ENCODE measurements around the gene RAB4A. TPM values are rescaled to one million over a fixed set of nuclear protein-coding genes. Genes with fewer than 3 reads are reported as not detected.

Gene RAB4A
- 27.8 and 35.8 TPM in 2 replicates for total RNA-seq

DNA sequence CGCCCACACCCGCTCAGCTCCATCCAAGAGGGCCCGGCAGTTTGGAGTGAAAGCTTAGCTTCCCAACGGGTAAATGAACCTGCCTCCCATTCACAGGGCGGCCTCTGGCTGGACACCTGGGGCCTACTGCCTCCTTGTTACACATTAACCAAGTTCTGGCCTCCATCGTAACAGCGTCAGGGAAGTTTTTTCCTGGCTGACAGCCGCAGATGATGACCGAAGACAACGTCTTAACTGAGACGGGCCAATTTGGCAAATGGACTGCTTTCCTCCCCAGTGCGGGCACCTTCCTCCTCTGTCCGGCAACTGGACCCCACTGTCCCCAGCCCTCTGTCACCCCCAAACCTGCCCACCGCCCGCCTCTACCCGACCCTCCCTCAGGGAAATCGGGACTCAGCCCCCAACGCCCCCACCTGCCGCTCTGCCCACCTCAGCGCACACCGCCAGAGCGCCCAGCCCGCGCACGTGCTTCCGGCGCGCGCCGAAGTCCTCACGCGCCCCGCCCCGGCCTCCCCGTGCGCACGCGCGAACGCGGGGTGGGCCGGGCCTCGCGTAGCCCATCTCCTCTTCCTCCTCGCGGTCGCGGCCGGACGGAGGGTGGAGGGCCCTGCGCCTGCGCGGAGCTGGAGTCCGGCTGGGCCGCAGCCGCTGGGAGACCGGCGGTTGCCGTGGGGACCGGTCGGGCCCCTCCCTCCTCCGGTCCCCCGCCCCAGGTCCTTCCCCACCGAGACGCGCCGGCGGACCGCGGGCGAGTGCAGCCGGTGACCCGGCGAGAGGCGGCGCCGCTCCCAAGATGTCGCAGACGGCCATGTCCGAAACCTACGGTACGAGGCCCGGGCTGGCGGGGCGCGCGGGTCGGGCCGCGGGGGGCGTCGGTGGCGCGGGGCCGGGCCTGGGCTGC, at the start of gene RAB4A:
Gene RAB4A, plus strand, starts transcription at position 565 of the 901 bp plus-strand sequence. Its CDS starts 229 bp downstream, at position 794.

DNA sequence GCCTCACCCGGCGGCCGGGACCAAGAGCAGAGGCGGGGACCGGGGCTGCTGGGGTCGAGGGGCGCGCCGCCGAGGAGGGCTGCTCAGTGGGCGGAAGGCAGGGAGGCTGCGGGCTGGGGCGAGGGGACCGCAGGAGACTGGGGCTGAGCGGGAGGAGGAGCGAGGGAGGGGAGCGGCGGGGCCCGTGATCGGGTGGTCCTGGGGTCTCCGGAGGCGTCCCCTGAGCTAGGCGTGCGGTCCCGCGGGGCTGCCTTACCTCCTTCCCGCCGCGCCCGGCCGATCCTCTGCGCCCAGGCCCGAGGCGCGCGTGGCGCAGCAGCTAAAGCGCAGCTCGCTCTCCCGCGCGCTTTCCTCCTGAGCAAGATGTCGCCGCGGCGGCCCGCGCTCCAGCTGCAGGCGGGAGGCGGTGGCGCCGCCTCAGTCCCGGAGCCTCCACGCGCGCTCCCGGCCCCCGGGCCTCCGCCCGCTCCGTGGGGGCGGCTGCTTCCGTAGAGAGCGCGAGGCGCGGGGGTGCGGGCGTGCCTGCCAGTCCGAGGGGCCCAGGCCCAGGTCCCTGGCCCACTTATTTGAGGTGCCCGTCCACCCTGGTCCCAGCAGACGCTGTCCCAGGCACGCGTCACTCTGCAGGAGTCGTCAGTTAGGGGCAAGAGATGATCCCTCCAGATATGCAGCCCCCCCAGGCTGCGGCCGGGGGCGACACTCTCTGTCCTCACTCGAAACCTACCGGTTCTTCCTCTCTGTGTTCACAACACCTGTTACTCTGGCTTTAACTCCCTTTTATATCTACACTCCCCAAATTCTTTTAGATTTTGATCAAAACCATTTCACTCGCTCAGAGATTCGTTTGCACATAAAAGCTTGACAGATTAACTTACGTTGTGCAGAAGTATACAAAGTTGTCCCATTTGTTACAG, 72.0 kb downstream of the RAB4A start, which contains the start of gene CCSAP:
Gene CCSAP, minus strand, starts transcription at position 392 of the 914 bp plus-strand sequence. CDS start 582 bp downstream, outside the sequence.

Other genes starting within 250 kb of the RAB4A start
- gene CCSAP, start 71.9 kb downstream of the RAB4A start, total RNA-seq = 4.2 and 6.1 TPM in 2 replicates
- gene ACTA1, start 163.0 kb downstream of the RAB4A start, total RNA-seq = not detected in 2 replicates
- 35.2 and 53.5 TPM in 2 replicates for gene NUP133, start 237.2 kb downstream of the RAB4A start, total RNA-seq